Stimulated activated CD4-positive, alpha-beta T cell treated with anti-CD3 and anti-CD28 coated beads, TNF-alpha, amount 100 ng/mL, for 1 hour (primary cell): Measurements from ENCODE around the gene FAM78A.
A peak's percentile ranks its signal among the peaks of the same experiment; 100 is the strongest.
"Not testable (repeated sequence)": the region's sequence is repeated elsewhere in the genome, so short reads cannot be mapped to it uniquely, and the experiment has no call there.

Experiments used
- DNase-seq, 3 donors: peaks; one replicate each; pipeline ENCODE4 v3.0.0-alpha.2; 2020; ENCODE audit warnings: low read depth in 3 of 3, low spot score in 1 of 3

FAM78A gene

DNA sequence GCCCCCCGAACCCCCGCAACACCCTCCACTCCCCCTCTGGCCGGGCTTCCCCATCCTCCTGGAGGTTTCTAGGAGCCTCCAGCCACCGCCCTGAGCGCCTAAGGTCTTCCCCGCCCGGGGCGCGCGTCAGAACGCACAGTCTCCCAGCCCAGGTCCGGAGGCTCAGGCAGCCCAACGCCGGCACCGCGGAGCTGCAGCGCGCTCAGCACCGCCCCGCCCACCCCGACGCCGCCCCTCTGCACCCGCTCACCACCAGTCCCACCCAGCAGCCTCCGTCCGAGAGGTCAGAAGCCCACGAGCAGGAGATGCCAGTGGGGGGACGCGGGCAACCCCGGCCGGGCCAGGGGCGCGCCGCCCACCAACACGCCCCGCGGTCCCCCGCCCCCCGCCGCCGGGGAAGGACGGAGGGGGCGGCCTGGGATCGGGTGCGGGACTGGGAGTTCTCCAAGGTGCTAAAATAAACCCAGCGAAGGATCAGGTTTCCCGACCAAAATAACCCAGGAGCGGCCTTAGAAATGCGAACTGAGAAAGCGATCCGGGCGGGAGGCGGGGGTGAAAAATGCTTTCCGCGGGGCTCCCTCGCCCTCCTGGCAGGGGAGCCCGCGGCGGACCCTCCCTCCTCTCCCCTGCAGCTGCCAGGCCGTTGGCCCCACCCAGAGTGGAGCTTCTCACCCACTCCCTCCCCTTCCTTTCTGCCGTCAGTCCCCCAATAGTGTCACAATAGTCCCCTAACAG is 6.5 kb upstream of the FAM78A start:
- DNase-seq: no peak

DNA sequence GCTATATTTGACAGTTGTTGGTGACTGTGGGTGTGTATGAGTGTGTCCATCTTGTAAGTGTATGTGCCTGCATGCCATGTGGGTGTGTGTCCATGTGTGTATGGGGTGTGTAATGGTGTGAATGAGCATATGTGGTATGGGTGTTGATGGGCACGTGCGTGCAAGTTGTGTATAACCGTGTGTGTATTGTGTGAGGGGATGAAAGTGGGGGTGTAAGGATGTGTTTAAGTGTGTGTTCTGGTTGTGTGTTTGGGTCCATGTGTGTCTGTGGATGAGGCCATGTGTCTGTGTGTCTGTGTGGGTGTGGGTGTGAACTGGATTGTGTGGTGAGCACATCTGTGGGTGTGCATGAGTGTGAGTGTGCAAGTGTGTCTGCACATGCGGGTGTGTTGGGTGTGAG is 5.9 kb upstream of the FAM78A start:
- DNase-seq: no peak

DNA sequence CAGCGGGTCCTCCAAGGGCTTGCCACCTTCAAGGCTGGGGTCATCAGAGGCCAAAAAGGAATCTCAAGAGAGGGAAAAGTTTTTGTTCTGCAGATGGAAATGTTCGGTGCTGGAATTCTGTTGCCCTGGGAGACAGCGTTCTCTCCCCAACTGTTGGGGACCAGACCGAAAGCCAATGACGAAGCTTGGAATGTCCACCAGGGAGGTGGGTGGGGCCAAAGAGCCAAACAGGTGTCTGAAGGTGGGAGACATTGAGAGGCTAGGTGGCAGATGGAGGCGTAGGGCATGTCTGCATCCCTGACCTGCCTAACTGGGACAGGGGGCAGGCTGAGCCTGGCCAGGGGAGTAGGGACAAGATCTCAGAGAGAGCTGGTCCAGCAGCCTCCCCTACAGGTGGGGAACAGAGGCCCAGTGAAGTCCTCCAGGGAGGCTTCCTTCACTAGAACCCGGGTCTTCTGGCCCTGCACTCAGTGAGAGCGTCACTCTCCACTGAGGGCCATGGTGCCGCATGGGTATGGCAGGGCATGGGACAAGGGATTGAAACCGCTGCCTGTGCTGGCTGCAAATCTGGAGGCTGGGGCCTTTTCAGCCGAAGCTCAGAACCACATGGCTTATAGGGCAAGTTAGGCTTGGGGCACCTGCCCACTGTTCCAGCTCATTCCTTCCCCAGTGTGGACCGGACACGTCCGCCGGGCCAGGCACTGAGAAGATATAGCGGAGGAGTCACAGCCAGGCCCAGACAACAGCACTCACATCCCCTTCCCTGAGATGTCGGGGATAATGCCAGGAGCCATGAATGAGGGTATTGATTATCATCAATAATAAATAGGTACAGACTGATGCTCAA is 5.0 kb upstream of the FAM78A start:
- no peak for DNase-seq

DNA sequence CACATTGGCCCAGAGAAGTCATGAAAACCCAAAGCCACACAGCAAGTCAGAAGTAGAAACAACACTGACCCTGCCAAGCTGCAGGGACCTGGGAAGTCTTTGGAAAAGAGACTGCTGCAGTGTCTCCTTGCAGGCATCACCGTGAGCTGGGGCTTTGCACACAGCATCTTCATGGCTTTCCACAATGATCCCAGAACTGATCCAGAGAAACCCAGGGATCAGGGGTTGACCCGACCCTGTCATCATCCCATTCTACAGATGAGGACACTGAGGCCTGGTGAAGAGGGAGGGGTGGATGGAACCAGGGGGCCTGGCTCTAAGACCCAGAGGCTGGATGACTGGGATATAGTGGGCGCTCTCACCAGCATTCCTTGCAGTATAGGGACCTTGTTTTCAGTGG is 4.3 kb upstream of the FAM78A start:
- DNase-seq: no peak

DNA sequence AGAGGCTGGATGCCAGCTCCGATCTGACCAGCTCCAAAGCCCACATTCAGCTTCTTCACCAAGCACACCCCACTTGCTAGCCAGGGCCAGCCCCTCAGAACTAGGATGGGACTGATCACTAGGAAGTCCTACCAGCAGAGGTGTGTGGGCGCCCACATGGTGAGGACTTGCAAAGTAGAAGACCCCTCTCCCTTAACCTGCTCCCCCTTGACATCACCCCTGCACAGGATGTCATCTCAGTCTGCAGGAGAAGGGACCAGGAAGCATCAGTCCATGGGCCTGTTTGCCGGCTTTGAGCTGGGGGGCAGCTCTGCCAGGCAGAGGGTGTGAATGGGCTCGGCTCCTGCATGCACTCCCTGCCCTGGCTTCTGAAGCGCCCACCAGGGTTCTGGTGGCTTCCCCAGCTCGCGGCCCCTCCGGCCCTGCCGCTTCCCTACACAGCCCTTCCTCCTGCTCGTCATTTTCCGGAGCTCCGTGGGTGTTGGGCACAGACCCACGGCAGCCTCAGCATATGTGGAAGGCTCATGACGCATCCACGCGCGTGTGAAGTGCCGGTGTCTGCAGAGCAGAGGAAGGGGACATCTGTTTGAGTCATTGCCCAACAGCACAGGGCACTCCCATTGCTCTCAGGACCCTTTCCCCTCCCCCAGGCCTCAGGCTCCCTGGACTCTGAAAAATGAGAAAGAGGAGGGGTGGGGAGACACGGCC is 3.7 kb upstream of the FAM78A start:
- no peak for DNase-seq

DNA sequence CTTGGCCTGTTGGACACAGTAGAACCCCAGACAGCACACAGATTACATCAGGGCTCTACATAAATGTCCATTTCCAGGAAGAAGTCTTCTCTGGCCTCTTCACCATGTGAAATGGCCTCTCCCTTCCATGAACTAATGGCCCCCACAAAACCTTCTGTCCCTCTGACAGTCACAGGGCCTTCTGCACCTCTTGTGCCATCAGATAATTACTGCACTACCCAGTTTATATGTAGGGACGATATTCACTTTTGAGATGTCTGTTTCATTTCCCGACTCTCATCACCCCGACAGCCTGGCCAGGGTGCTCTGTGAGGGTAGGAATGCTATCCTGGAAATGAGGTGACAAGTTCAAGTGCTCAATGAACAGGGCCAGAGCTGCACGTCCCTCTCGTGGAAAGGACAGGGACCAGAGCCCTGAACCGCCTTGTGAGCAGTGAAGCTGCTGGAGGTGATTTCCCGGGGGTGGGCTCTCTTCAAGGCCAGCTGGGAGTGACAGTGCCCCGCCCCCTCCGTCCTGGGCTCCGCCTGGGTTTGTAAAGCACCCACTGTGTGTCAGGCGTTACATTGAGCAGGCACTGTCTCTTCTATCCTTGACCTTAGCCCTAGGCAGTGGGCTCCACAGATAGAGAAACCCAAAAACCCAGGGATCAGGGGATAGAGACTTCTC is 3.0 kb upstream of the FAM78A start:
- no peak for DNase-seq

DNA sequence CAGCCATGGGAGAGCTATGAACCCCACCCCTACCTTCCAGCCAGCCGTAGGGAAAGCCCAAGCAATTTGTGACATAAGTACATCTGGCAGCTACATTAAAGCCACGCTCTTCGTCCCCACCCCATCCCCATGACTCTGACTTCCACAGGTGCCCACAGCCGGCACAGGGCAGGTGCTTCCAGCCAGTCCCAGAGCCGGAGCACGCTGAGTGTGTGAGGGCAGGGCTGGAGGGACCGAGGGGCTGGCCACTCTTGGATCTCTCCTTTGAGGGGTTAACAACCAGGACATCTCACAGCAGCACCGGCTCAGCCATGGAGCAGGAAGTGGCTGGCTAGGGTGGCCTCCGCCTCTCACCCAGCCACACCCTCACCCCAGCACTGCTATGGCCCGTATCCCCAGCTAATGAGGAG is 2.4 kb upstream of the FAM78A start:
- DNase-seq: no peak

DNA sequence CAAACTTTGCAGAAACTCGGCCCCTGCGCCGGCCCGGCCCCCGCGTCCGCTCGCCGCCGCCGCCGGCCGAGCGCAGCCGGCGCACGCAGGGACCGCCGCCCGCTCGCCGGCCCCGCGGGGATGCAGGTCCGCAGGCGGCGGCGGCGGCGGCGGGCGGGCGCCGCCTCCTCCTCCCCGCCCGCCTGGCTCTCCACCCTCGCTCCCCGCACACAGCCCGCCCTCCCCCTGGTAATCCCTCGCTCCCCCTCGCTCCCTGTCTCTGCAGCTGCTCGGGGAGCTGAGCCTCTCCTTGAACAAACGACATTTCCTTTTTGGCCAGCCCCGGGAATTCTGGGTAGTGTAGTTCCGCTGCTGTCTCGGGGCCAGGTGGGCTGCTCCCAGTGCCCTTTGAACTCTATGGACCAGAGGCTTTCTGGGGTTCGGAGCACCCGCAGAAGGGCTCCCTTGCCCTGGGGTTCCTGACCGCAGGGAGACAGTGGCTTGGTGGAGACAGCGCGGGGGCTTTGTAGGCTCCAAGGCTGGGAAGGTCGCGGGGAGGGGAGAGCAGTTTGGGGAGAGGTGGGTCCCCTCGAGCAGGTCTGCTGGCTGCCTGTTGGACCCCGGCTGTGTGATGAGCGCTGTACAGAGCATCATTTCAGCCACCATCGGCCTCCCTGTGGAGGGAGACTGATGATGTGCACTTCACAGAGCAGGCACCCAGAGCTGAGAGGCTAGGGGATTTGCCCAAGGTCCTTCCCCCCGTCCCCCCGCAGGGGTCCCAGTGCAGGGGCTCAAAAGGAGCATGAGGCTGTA is 1.8 kb upstream of the FAM78A start:
- DNase-seq: peak in 2 of 3 donors; percentile 31 to 55

DNA sequence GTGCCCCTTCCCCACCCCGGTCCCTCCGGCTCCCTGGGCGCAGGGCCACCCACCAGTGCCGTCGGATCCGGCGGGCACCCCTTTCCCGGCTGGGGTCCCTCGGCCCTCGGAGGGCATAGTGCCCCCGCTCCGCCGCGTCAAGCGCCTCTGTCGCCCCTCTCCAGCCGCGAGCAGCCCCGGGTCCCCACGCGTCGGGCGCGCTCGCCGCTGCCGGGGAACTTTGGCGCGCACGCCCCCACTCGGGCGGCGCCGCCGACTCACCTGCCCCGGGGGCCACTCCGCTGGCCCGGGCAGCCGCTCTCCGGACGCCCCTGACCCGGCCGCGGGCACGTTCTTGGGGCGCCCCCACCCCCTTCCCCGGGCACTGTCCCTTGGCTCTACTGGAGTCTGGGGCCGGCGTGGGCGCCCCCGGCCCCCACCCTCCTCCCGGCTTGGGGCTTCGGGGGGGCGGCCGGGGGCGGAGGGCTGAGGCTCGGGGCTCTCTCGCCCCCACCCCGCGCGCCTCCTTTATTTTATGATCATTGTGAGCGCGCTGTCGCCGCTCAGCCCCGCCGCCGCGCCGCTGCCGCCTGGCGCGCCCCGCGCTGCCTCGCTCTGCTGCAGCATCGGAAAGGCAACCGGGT is 1.1 kb upstream of the FAM78A start:
- DNase-seq: no peak

DNA sequence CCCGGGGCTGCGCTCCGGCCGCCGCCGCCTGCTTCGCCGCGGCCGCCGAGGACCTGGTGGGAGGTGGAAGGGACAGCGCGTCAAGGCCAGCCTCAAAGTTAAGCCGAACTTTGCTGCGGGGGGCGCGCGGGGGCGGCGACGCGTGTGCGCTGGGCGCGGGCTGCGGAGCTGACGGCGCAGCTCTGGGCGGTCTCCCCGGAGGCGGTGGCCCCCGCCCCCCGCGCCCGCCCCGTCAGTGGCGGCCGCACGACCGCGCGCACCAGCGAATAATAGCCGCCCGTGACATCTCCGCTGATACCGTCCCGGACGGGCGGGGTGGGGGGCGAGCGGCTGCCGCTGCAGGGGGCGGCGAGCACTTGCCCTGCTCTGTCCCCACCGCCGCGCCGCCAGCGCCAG is 579 bp upstream of the FAM78A start:
- no peak for DNase-seq

DNA sequence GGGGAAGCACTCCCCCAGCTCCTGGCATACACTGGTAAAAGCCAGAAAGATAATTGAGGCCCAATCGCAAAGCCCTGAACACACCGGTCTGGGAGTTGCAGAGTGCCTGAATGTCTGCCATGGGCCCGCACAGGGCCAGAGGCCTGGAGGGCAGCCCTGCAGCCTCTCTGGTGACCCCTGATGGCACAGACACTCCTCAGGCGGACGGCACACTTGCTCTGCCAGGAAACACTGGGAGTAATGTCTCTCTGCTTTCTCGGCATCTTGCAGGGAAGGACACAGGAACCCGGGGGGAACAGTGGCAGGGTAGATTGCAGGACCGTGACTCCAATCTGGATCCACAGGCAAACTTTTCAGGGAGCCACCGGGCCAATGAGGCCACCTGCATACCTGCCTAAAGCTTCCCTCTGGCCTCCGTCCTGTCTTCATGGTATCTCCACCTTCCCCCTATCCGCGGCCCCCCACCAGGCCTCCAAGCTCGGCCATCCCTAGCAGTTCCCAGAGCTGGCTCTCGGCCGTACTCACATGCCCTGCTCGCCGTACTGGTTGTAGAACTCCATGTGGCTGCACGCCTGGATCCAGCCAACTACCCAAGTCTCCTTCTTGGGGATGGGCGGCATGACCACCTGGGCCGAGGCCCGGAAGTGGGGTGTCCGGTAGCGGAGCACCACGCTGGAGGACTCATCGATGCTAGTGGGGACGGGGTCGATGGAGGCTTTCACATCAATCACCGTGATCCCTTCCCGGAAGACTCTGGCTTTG is 797 bp downstream of the FAM78A start:
- DNase-seq: no peak

DNA sequence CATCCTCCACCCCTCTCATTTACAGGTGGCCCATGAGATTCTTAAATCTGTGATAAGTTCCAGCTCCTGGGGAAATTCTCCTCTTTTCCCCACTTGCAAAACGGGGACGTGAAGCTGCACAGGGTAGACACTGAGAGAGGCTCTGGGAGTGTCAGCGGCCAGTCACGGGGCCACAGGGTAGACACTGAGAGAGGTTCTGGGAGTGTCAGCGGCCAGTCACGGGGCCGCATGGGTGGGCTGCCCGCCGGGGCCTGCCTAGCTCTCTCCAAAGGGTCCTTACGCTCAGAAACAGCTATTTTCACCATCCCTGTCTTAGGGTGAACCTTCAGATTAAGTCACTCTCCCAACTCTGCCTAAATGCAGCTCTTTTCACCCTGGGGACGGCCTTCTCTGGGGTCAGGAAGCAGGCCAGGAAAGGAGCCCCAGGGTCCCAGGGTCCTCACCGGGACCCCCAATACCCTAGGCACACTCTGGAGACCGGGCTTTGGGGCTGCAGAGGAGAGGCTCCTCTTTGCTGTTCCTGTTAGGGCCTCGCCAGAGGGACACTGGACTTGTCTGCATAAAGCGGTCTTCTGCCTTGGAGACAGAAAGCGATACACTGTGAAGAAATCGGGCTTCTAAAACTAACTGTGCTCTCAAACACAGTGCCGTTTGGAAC is 1.5 kb downstream of the FAM78A start:
- DNase-seq: no peak

DNA sequence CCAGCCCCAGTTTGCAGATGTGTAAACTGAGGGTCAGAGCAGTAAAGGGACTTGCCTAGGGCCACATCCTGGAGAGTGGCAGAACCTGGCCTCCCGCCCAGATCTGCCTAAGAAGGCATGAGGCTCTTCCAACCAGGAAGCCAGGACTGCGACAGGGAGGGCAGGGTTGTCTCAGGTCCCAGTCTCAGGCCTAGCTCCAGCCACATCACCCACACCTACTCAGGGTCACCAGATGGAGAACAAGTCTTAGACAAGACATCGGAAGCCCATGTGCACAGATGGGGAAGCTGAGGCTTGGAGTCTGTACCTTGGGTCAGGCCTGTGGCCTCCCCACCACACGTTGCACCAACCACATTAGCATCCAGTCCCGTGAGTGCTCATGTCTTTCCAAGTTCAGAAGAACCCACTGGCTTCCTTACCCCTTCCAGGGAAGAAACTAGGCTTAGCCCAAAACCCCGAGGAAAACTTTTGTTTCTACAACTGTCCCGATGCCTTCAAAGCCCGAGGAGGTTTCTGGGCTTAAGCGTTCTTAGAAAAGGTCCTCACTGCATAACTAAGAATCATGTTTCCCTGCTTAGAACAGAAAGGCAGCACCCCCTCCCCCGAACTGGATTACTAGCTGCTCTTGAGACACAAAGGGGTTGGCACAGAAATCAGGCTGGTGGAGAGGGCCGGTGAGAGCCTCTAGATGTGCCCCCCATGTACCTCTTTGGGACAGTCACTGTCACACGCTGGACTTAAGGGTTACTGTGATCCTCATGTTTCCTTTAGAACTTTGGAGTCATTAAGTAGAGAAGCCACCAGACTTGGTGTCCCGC is 2.2 kb downstream of the FAM78A start:
- no peak for DNase-seq

DNA sequence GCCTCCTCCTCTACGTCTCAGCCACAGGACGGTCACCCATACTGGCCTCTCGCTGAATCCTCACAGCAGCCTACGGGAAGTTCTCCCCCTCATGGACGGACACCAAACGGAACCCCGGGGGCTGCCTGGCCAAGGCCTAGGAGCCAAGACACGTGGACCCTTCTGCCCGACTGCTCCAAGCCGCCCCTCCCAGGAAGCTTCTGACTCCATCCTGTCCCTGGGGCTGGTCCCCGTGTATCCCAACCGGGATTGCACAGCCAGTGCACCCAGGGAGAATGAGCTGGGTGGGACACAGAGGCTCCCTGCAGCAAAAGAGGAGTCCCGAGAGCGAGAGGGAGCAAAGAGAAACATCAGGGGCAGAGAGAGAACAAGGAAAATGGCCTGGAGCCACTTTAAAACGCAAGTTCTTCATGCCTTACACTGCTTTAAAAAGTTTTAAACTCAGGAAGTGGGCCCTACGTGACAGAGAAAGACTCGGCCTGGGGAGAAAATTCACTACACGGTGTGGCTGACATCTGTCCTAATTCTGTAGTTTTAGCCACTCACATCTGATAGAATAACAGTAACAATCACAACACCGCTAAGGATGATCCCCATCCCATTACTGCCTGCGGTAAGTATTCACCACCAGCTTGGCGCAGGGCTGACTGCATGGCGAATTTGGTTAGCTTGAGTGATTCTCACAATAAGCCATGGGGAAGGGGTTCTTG is 3.0 kb downstream of the FAM78A start:
- DNase-seq: no peak

DNA sequence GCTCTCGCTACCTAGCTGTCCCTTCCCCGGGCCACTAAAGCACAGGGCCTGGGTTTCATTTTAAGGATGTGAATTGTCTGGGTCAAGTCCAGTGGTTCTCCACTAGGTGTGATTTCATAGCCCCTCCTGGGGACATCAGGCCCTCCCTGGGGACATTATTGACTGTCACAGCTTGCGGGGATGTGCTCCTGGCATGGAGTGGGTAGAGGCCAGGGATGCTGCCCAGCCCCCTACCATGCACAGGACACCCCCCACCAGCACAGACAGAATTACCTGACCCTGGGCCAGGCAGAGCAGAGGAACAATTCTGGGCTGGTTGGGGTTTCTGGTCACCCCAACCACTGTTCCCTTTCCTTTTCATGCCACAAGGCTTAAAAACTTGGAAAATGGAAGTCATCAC is 4.1 kb downstream of the FAM78A start:
- no peak for DNase-seq

DNA sequence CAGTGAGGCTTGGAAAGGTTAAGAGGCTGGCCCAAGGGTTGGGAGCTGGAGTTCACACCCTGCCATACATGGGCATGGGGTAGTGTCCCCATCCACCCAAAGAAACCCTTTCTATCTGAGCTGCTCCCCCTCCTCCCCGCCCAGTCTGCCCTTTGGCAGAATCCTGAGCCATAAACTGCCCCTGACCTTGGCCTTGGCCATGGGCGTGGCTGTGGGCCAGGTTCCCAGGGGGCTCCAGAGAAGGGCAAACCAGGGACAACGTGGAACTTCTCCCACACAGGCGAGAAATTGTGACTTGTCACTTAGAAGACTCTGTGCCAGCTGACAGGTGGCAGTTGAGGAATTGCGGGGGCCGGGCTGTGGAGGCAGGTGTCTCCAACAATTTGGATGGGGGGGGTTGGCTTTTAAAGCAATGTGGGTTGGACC is 4.8 kb downstream of the FAM78A start:
- DNase-seq: no peak

DNA sequence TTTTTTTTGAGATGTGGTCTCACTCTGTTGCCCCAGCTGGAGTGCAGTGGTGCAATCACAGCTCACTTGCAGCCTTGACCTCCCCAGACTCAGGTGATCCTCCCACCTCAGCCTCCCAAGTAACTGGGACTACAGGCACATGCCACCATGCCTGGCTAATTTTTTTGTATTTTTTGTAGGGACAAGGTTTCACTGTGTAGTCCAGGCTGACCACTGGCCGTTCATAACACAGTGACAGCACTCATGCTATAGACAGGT is 5.4 kb downstream of the FAM78A start:
- not testable (repeated sequence) for DNase-seq
